GM12873 (cell line): ENCODE results near the gene MAGOH.

ENCODE experiments used
- TF ChIP-seq, protein P1 (sequence below): IDR thresholded peaks from 2 replicates; pipeline ENCODE4 v1.5.1; 2012; ENCODE audit warnings: low read depth, mild to moderate bottlenecking, moderate library complexity, low read length, control low read depth; ENCODE audit not compliant: insufficient read depth; ENCODE audit errors: missing control alignments

The MAGOH gene

DNA sequence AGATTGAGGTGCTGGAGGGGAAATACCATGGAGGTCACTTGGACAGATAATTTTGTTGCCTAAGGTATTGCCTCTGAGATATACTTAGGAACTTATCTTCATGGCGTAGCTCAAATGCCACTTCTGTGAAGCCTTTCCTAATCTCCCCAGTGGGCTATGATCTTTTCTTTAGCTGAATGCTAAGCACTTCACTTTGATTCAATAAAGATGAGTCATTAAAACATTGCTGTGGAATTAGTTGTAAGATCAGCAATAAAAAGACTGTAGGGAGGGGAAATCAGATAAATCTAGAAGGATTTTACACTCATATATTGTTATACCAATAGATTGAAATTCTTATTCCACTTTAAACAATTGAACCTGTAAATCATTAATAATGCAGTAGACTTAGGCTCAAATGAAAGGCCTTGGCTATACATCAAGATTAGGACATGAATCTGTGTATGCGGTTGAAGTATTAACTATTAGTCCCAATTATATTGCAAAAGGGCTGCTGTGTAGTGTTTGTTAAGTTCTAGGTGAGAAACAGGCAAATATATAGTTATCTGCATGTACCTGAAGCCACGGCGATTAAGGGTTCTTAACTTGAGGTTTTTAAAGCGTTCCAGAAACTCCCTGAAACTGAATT lies 19.2 kb upstream of the MAGOH start:
- TF ChIP-seq, protein P1, sequence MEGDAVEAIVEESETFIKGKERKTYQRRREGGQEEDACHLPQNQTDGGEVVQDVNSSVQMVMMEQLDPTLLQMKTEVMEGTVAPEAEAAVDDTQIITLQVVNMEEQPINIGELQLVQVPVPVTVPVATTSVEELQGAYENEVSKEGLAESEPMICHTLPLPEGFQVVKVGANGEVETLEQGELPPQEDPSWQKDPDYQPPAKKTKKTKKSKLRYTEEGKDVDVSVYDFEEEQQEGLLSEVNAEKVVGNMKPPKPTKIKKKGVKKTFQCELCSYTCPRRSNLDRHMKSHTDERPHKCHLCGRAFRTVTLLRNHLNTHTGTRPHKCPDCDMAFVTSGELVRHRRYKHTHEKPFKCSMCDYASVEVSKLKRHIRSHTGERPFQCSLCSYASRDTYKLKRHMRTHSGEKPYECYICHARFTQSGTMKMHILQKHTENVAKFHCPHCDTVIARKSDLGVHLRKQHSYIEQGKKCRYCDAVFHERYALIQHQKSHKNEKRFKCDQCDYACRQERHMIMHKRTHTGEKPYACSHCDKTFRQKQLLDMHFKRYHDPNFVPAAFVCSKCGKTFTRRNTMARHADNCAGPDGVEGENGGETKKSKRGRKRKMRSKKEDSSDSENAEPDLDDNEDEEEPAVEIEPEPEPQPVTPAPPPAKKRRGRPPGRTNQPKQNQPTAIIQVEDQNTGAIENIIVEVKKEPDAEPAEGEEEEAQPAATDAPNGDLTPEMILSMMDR, result no peak

DNA sequence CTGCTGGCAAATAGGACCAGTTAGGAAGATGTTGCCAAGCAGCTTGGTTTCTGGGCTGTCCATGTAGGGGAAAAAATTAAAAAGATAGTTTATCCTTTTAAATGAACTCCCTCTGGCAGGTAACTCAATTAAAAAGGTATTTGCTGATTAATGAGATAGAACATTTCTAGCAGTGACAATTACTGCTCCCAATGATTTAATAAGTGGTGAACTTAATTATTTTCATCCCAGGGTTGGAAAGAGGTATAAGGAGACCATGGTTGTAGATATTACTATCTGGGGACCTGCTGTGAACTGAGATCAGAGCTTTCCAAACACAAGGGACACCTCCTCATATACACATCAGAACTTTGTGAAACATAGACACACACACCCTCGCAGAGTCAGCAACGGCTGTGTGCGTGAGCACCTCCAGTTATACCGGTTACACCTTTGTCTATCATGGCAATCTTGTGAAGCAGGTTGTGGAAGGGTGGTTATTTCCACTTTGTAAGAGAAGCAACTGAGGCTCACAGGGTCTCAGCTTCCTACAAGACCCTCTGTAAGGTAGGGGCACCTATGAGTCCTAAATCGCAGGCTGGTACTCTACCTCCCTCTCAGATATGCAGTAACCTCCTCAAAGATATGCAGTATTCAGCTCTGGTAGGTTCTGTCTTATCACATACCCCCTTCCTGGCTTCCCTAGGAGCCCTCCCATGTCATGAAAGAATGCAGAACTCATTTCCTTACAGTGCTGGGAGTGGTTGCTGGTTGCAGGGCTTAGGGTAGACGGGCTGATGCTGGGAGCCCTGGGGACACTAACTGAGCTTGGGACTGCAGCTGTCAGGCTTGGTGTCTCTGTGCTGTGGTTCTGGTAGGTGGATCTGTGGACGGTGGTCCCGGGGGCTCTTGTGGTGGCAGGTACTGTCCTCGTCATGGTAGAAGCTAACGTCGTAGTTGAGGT lies 18.5 kb upstream of the MAGOH start:
- TF ChIP-seq, protein P1, result no peak

DNA sequence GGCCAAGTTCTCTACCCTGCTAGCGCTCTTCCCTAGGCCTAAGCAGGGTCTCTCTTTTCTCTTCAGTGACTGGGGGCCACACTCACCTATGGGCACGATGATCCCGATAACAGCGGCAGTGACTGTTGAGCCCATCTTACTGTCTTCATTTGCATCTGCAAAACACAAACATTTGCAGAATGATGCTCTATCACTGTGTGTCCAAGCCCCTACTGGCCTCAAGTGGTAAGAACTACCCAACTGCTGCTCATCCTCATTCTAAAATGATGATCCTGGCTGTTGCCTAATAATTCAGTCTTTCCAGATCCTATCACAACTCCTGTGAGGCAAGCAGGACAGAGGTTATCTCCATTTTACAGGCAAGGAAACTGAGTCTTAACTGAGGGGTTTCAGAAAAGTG lies 16.7 kb upstream of the MAGOH start:
- TF ChIP-seq, protein P1, result peak; percentile 26

DNA sequence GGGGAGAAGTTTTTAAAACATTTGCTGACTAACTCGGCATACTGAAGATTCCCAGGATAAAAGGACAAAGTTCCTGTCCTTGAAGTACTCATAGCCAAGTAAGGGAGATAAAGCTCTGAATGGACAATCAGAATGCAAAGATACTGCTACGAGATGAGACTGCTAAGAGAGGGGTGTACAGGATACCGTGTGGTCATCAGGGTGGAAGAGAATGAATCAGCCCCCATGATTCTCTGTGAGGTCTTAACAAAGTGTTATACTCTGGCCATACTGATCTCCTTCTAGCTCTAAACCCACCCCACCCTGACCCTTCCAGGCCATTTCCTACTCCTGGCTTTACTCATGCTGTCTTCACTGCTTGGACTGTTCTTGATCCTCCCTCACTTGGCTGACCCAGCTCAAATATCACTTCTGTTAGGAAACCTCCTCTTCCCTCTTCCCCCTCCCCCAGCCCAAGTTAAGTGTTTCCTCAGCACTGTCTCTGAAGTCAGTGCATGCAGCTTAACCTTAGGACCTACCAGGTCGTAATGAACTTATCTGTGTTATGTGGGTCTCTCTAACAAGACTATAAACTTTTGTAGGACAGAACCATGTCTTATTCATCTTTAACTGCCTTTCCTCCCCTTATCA lies 15.8 kb upstream of the MAGOH start:
- TF ChIP-seq, protein P1, result no peak

DNA sequence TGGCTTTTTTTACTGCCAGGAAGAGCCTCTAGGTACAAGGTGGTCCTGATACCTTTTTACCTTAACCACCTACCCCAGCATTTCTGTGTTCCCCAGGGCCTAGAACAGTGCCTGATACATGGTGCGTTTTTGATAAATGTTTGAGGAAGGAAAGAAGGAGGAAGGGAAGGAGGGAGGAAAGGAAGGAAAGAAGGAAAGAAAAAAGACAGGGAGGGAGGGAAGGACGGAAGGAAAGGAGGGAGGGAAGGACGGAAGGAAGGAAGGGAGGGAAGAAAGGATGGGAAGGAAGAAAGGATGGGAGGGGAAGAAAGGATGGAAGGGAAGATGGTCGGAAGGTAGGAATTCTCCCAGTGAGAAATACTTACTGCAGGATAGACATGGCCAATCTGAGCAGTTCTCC lies 12.0 kb upstream of the MAGOH start:
- TF ChIP-seq, protein P1, result no peak

DNA sequence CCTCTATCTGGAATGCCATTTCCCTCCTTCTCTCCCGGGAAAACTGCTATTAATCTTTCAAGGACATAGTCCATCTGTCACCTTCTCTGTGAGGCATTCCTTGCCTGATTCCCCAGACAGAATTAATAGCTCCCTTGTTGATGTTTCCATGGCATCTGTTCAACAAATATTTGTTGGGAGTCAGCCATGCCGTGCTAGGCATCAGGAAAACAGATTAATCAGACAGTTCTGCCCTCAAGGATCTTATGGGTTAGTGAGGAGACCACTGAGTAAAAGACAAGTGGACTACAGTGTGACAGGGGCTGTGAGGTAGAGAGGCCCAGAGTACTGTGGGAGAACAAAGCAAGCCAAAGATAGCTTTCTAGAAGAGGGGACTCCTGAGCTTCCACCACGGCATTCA lies 11.4 kb upstream of the MAGOH start:
- TF ChIP-seq, protein P1, result no peak
